SK-N-SH (cell line): ENCODE measurements around the gene CD101. TPM values are rescaled to one million over a fixed set of nuclear protein-coding genes. Genes with fewer than 3 reads are reported as not detected.

ENCODE experiments used
- CTCF ChIA-PET: fragments of 300-600, 350-600 bp; formaldehyde crosslinking; extraction: SDS; loops from one replicate; lab custom pipeline; 2021; lab: Yijun Ruan, JAX
- POLR2A ChIA-PET: fragments of 350-600 bp; sonication (Branson Sonifier 250); formaldehyde crosslinking; extraction: SDS; loops from one replicate; lab custom pipeline; 2020; ENCODE audit warnings: antibody characterized with exemption, inconsistent platforms; lab: Yijun Ruan, JAX
- DNase-seq: peaks from one replicate; pipeline ENCODE4 v3.0.0; 2012
- H2AFZ ChIP-seq: fragments of 200-600 bp; sonication (generic); 2 replicates; pipeline ENCODE4 v1.8.1; 2016; ENCODE audit warnings: antibody characterized with exemption, mild to moderate bottlenecking, low read depth
- H3F3A ChIP-seq: fragments of 200-600 bp; sonication (generic); replicated peaks from 2 replicates; pipeline ENCODE3; 2016; ENCODE audit warnings: antibody characterized with exemption, mild to moderate bottlenecking; ENCODE audit not compliant: insufficient read depth
- H3K27ac ChIP-seq, 2 experiments: fragments of 200-500 bp in 1 of 2; fragments of 200-600 bp in 1 of 2; sonication (Bioruptor generic) in 1 of 2; sonication (generic), shearing (Covaris generic) in 1 of 2; 2 replicates each; pipeline versions ENCODE4 v1.5.1 to v1.6.1; 2014 to 2016; ENCODE audit warnings: low read depth in 2 of 2, inconsistent platforms in 1 of 2, low read length in 1 of 2, mild to moderate bottlenecking in 1 of 2, mixed read lengths in 1 of 2
- H3K27me3 ChIP-seq: fragments of 200-600 bp; sonication (generic), shearing (Covaris generic); 2 replicates; pipeline ENCODE4 v1.6.1; 2016; ENCODE audit warnings: mixed run types; ENCODE audit not compliant: insufficient read depth
- H3K36me3 ChIP-seq, 2 experiments: fragments of 200-500 bp in 1 of 2; fragments of 200-600 bp in 1 of 2; sonication (Bioruptor generic) in 1 of 2; sonication (generic) in 1 of 2; replicated peaks in 1 of 2; 2 replicates each; pipeline versions ENCODE3 to v1.5.1; 2014 to 2016; ENCODE audit warnings: low read length in 1 of 2, mild to moderate bottlenecking in 1 of 2; ENCODE audit not compliant: insufficient read depth in 2 of 2, control insufficient read depth in 1 of 2
- H3K4me1 ChIP-seq, 2 experiments: fragments of 200-500 bp in 1 of 2; fragments of 200-600 bp in 1 of 2; sonication (Bioruptor generic) in 1 of 2; sonication (generic), shearing (Covaris generic) in 1 of 2; 2 replicates each; pipeline versions ENCODE4 v1.5.1 to v1.6.1; 2014 to 2016; ENCODE audit warnings: low read depth in 1 of 2, low read length in 1 of 2, mixed run types in 1 of 2; ENCODE audit not compliant: insufficient read depth in 2 of 2, control insufficient read depth in 1 of 2
- H3K4me2 ChIP-seq: fragments of 200-600 bp; sonication (generic), shearing (Covaris generic); 2 replicates; pipeline ENCODE4 v1.6.1; 2017; ENCODE audit warnings: mixed run types
- H3K4me3 ChIP-seq, 2 experiments: fragments of 200-500 bp in 1 of 2; fragments of 200-600 bp in 1 of 2; sonication (Bioruptor generic) in 1 of 2; sonication (generic), shearing (Covaris generic) in 1 of 2; 2 replicates each; pipeline versions ENCODE4 v1.5.1 to v1.8.1; 2014 to 2016; ENCODE audit warnings: low read depth in 2 of 2, inconsistent platforms in 1 of 2, low read length in 1 of 2, mild to moderate bottlenecking in 1 of 2, mixed read lengths in 1 of 2, moderate library complexity in 1 of 2
- H3K79me2 ChIP-seq: fragments of 200-600 bp; sonication (generic); 2 replicates; pipeline ENCODE4 v1.8.1; 2017; ENCODE audit warnings: mild to moderate bottlenecking; ENCODE audit not compliant: insufficient read depth
- H3K9ac ChIP-seq: fragments of 200-600 bp; sonication (generic); 2 replicates; pipeline ENCODE4 v1.6.1; 2017; ENCODE audit warnings: mixed run types
- H3K9me2 ChIP-seq: fragments of 200-600 bp; sonication (generic); 2 replicates; pipeline ENCODE4 v1.6.1; 2017; ENCODE audit warnings: mixed run types
- H3K9me3 ChIP-seq: fragments of 200-600 bp; sonication (generic); 2 replicates; pipeline ENCODE4 v1.6.1; 2017; ENCODE audit warnings: mixed run types, mild to moderate bottlenecking, moderate library complexity
- H4K20me1 ChIP-seq: fragments of 200-600 bp; sonication (generic); 2 replicates; pipeline ENCODE4 v1.6.1; 2017; ENCODE audit warnings: mild to moderate bottlenecking, mixed run types; ENCODE audit not compliant: insufficient read depth
- CHD2 ChIP-seq: fragments of 150-350 bp; IDR thresholded peaks from 2 replicates; pipeline ENCODE4 v1.6.1; 2018; ENCODE audit warnings: low read length; ENCODE audit not compliant: partially characterized antibody
- ELF1 ChIP-seq: IDR thresholded peaks from 2 replicates; pipeline ENCODE4 v1.4.0; 2012
- FOXM1 ChIP-seq: IDR thresholded peaks from 2 replicates; pipeline ENCODE4 v1.4.0; 2012; ENCODE audit warnings: low read depth, mild to moderate bottlenecking
- GABPA ChIP-seq: IDR thresholded peaks from 2 replicates; pipeline ENCODE4 v1.4.0; 2012; ENCODE audit warnings: low read depth, mild to moderate bottlenecking
- GATA2 ChIP-seq: sonication (generic); formaldehyde crosslinking; IDR thresholded peaks from 2 replicates; pipeline ENCODE4 v1.5.0; 2020; ENCODE audit warnings: mild to moderate bottlenecking, missing genetic modification reagents
- JUND ChIP-seq: IDR thresholded peaks from 2 replicates; pipeline ENCODE4 v1.4.0; 2012
- MEF2A ChIP-seq: IDR thresholded peaks from 2 replicates; pipeline ENCODE4 v1.4.0; 2012; ENCODE audit warnings: low read depth, borderline replicate concordance
- MXI1 ChIP-seq: IDR thresholded peaks from 2 replicates; pipeline ENCODE4 v1.6.1; 2012; ENCODE audit warnings: mild to moderate bottlenecking, low read depth, low read length, improper control_type of control experiment
- NFIC ChIP-seq: IDR thresholded peaks from 2 replicates; pipeline ENCODE4 v1.4.0; 2012; ENCODE audit warnings: borderline replicate concordance
- RCOR1 ChIP-seq: fragments of 150-350 bp; IDR thresholded peaks from 2 replicates; pipeline ENCODE4 v1.6.1; 2017; ENCODE audit warnings: antibody characterized with exemption, low read length
- RFX5 ChIP-seq: IDR thresholded peaks from 2 replicates; pipeline ENCODE4 v1.6.1; 2012; ENCODE audit warnings: mild to moderate bottlenecking, improper control_type of control experiment, low read length
- RXRA ChIP-seq: IDR thresholded peaks from 2 replicates; pipeline ENCODE4 v1.4.0; 2012; ENCODE audit warnings: low read depth, mild to moderate bottlenecking, borderline replicate concordance
- USF1 ChIP-seq: IDR thresholded peaks from 2 replicates; pipeline ENCODE4 v1.4.0; 2012; ENCODE audit warnings: low read depth, borderline replicate concordance
- USF2 ChIP-seq: fragments of 150-350 bp; IDR thresholded peaks from 2 replicates; pipeline ENCODE4 v1.6.1; 2017; ENCODE audit warnings: antibody characterized with exemption, low read length, low read depth, borderline replicate concordance
- YY1 ChIP-seq: IDR thresholded peaks from 2 replicates; pipeline ENCODE4 v1.4.0; 2012; ENCODE audit warnings: low read depth, mild to moderate bottlenecking
- WGBS: methylation state at CpG from one replicate; pipeline ENCODE4 v1.1.6; 2017; ENCODE audit warnings: low lambda C conversion rate; 5-methylcytosine and 5-hydroxymethylcytosine counted together
- polyA plus RNA-seq, 3 experiments: library from polyadenylated mRNA; depleted of rRNA; stranded (reverse); fragments of >200 nt; gene quantifications; 2 replicates each; pipeline ENCODE4 v1.2.3, GENCODE V29; 2012

Gene CD101
- polyA plus RNA-seq, 1 of the 3 experiments (the other 2 are of a cell fraction) = 0.16 TPM

GRCh38 chr1:117017648-117018047 is 16.1 kb downstream of the CD101 start (continued):
- no peak for TF ChIP-seq FOXM1
- no peak for TF ChIP-seq RXRA
- no peak for TF ChIP-seq MXI1
- TF ChIP-seq, all 33 proteins: peak for 0

GRCh38 chr1:117020526-117021156 is 19.1 kb downstream of the CD101 start:
- Histone ChIP-seq H3K9me2 (no peaks in the 10 kb centered on the region), H3F3A (no peaks in the 10 kb centered on the region), H3K9ac (no peak overlapping the region), H3K4me1 (peaks cover 0 to 8% of the 10 kb centered on the region in 2 experiments; a peak in 2 of 4 replicates), H2AFZ (no peak overlapping the region), H4K20me1 (no peaks in the 10 kb centered on the region), H3K4me2 (no peak overlapping the region), H3K27ac (no peak overlapping the region), H3K9me3 (no peaks in the 10 kb centered on the region), H3K36me3 (no peaks in the 10 kb centered on the region), H3K27me3 (no peaks in the 10 kb centered on the region), H3K4me3 (no peak overlapping the region), H3K79me2 (no peaks in the 10 kb centered on the region)
- 15% methylated on average over 1 of the region's 1 CpG for WGBS
- ChIA-PET POLR2A (no interaction called here), CTCF (interaction anchor here (1.3 kb wide), 1 partner anchor 12 kb away, joined by 3 read pairs; no protein-coding TSS in a partner anchor)
- DNase-seq = no peak
- no peak for TF ChIP-seq JUND

- H3K9ac ChIP-seq = no peak overlapping the region
- no peaks in the 10 kb centered on the region for H3K9me3 ChIP-seq
- H4K20me1 ChIP-seq = no peaks in the 10 kb centered on the region
- no peak overlapping the region for H3K4me2 ChIP-seq
- peak; percentile 44 for DNase-seq
- no peak overlapping the region for H2AFZ ChIP-seq
- H3K4me3 ChIP-seq = no peak overlapping the region
- ChIA-PET CTCF (interaction anchor here (0.7 kb wide), 1 partner anchor 284 kb away, joined by 3 read pairs; no protein-coding TSS in a partner anchor), POLR2A (no interaction called here)
- no peaks in the 10 kb centered on the region for H3K27me3 ChIP-seq
- no peaks in the 10 kb centered on the region for H3K79me2 ChIP-seq
- H3F3A ChIP-seq = no peaks in the 10 kb centered on the region
- TF ChIP-seq RFX5 (no peak), USF2 (no peak), MEF2A (no peak), YY1 (no peak), NFIC (no peak), ELF1 (no peak), USF1 (no peak), GATA2 (CRISPR knock-in tag) (peak; percentile 57), FOXM1 (no peak), RCOR1 (peak; percentile 20; the same call in 1 of the 2 replicates), GABPA (no peak), CHD2 (no peak)
- no peak overlapping the region for H3K27ac ChIP-seq
- no peaks in the 10 kb centered on the region for H3K36me3 ChIP-seq
- 30% methylated on average over 3 of the region's 3 CpGs for WGBS
- no peaks in the 10 kb centered on the region for H3K9me2 ChIP-seq
- H3K4me1 ChIP-seq = peaks cover 0 to 4% of the 10 kb centered on the region in 2 experiments; a peak in 1 of 4 replicates
Observed at GRCh38 chr1:117022114-117022513, 20.6 kb downstream of the CD101 start.
